ENCODE measurements around the gene NXN.

GRCh38 chr17:836151-836550 lies 143.4 kb downstream of the NXN start:
- no peak for TF ChIP-seq CTCF (IDR thresholded peaks at IDR 0.05)
- TF ChIP-seq EZH2 (IDR thresholded peaks at IDR 0.05; ENCODE audit: borderline replicate concordance, insufficient read depth, low read depth, low read length, poor library complexity, severe bottlenecking), result no peak

All from B cell (primary cell).